Chondrocyte (in vitro differentiated cells): Measurements from ENCODE around the gene STATH. TPM values are rescaled to one million over a fixed set of nuclear protein-coding genes. Genes with fewer than 3 reads are reported as not detected.
"Not testable (repeated sequence)": the region's sequence is repeated elsewhere in the genome, so short reads cannot be mapped to it uniquely, and the experiment has no call there.

ENCODE experiments used
- DNase-seq: peaks from one replicate; pipeline ENCODE4 v3.0.0; 2021; ENCODE audit warnings: mixed read lengths, low spot score
- H3K27ac Mint-ChIP-seq: one replicate; pipeline ENCODE4 v1.8.0; 2021; ENCODE audit warnings: mild to moderate bottlenecking, moderate library complexity, mixed read lengths; ENCODE audit not compliant: unreplicated experiment
- H3K27me3 Mint-ChIP-seq: 2 replicates; pipeline ENCODE4 v1.8.0; 2021; ENCODE audit warnings: low read depth, mixed read lengths
- H3K36me3 Mint-ChIP-seq: 2 replicates; pipeline ENCODE4 v1.8.0; 2021; ENCODE audit warnings: low read depth, mixed read lengths
- H3K4me1 Mint-ChIP-seq: 2 replicates; pipeline ENCODE4 v1.8.0; 2021; ENCODE audit warnings: low read depth, mild to moderate bottlenecking, mixed read lengths
- H3K4me3 Mint-ChIP-seq: one replicate; pipeline ENCODE4 v1.8.0; 2021; ENCODE audit warnings: mild to moderate bottlenecking, moderate library complexity, mixed read lengths; ENCODE audit not compliant: unreplicated experiment
- H3K9me3 Mint-ChIP-seq: 2 replicates; pipeline ENCODE4 v1.8.0; 2021; ENCODE audit warnings: low read depth, mixed read lengths
- CTCF ChIP-seq: fragments of 200-600 bp; sonication (generic); IDR thresholded peaks from 2 replicates; pipeline ENCODE4 v1.5.0; 2021; ENCODE audit warnings: antibody characterized with exemption, mild to moderate bottlenecking, moderate library complexity
- total RNA-seq: library from RNA; stranded (reverse); gene quantifications from 3 replicates; pipeline ENCODE4 v1.2.1, GENCODE V29; 2021

The STATH gene
- total RNA-seq, 1 donor from 2014 or later, result not detected

- H3K27ac Mint-ChIP-seq, result no peak overlapping the region
- H3K9me3 Mint-ChIP-seq, result no peaks in the 10 kb centered on the region
- no peak overlapping the region for H3K4me3 Mint-ChIP-seq
- TF ChIP-seq CTCF, result no peak
- H3K27me3 Mint-ChIP-seq, result peaks cover 3% of the 10 kb centered on the region
- H3K4me1 Mint-ChIP-seq, result no peaks in the 10 kb centered on the region
- no peak for DNase-seq
- H3K36me3 Mint-ChIP-seq, result no peaks in the 10 kb centered on the region
Measured at GRCh38 chr4:70023218-70023617, 27.5 kb downstream of the STATH start.

GRCh38 chr4:70027011-70027410 is 31.2 kb downstream of the STATH start:
- Mint-ChIP-seq H3K27ac (no peak overlapping the region), H3K9me3 (no peaks in the 10 kb centered on the region), H3K4me1 (no peaks in the 10 kb centered on the region), H3K36me3 (no peaks in the 10 kb centered on the region), H3K27me3 (peaks cover 3% of the 10 kb centered on the region), H3K4me3 (no peak overlapping the region)
- TF ChIP-seq CTCF, result no peak
- no peak for DNase-seq

- not testable (repeated sequence) for H3K9me3 Mint-ChIP-seq, H3K27ac Mint-ChIP-seq, DNase-seq, H3K4me3 Mint-ChIP-seq, H3K4me1 Mint-ChIP-seq, H3K36me3 Mint-ChIP-seq, H3K27me3 Mint-ChIP-seq
Measured at GRCh38 chr4:70028159-70028558, 32.4 kb downstream of the STATH start, which contains the start of gene HTN3. Gene HTN3 (plus strand): TSS chr4:70028459. CDS start chr4:70030741, 2,282 bp downstream.

GRCh38 chr4:70037559-70037958 is 41.8 kb downstream of the STATH start:
- peaks cover 19% of the 10 kb centered on the region for H3K9me3 Mint-ChIP-seq
- not testable (repeated sequence) for H3K27ac Mint-ChIP-seq, H3K36me3 Mint-ChIP-seq, H3K27me3 Mint-ChIP-seq, H3K4me1 Mint-ChIP-seq, H3K4me3 Mint-ChIP-seq
- DNase-seq, result peak; percentile 74

- H3K36me3 Mint-ChIP-seq, H3K4me3 Mint-ChIP-seq, H3K27me3 Mint-ChIP-seq, DNase-seq, H3K4me1 Mint-ChIP-seq, H3K27ac Mint-ChIP-seq: not testable (repeated sequence)
- peaks cover 12% of the 10 kb centered on the region for H3K9me3 Mint-ChIP-seq
Measured at GRCh38 chr4:70039928-70040327, 44.2 kb downstream of the STATH start.

- TF ChIP-seq CTCF, result no peak
- H3K36me3 Mint-ChIP-seq, result no peaks in the 10 kb centered on the region
Measured at GRCh38 chr4:70041652-70042286, 46.0 kb downstream of the STATH start.

GRCh38 chr4:70050138-70050537 is 54.4 kb downstream of the STATH start, which contains the start of gene HTN1:
Gene HTN1 (plus strand): TSS chr4:70050438. CDS start chr4:70053077, 2,639 bp downstream.
- not testable (repeated sequence) for DNase-seq, H3K27me3 Mint-ChIP-seq, H3K4me3 Mint-ChIP-seq, H3K27ac Mint-ChIP-seq, H3K36me3 Mint-ChIP-seq, H3K4me1 Mint-ChIP-seq, H3K9me3 Mint-ChIP-seq

More at GRCh38 chr4:70041652-70042286, 46.0 kb downstream of the STATH start:
- DNase-seq, result no peak
- peaks cover 12% of the 10 kb centered on the region for H3K9me3 Mint-ChIP-seq
- H3K27me3 Mint-ChIP-seq, result peaks cover 2% of the 10 kb centered on the region
- H3K4me1 Mint-ChIP-seq, result no peaks in the 10 kb centered on the region
- no peak overlapping the region for H3K27ac Mint-ChIP-seq
- no peak overlapping the region for H3K4me3 Mint-ChIP-seq

Other genes starting within 250 kb of the STATH start
- 0.15 to 0.52 TPM (median 0.51 TPM) in 3 replicates for gene SULT1B1, start 235.3 kb upstream of the STATH start, total RNA-seq
- gene SULT1E1, start 135.8 kb upstream of the STATH start, total RNA-seq, result 1.2 to 1.9 TPM (median 1.4 TPM) in 3 replicates
- gene CSN1S1, start 64.9 kb upstream of the STATH start, total RNA-seq, result not detected in 3 replicates
- not detected in 3 replicates for gene CSN2, start 30.2 kb upstream of the STATH start, total RNA-seq
- gene HTN3, start 32.5 kb downstream of the STATH start, total RNA-seq, result not detected in 3 replicates
- not detected in 3 replicates for gene HTN1, start 54.5 kb downstream of the STATH start, total RNA-seq
- not detected in 3 replicates for gene PRR27, start 158.3 kb downstream of the STATH start, total RNA-seq
- not detected in 3 replicates for gene ODAM, start 199.8 kb downstream of the STATH start, total RNA-seq
- gene FDCSP, start 230.2 kb downstream of the STATH start, total RNA-seq, result not detected in 3 replicates
- gene CSN3, start 246.6 kb downstream of the STATH start, total RNA-seq, result not detected in 3 replicates